ENCODE data around the gene KBTBD8.

The KBTBD8 gene

GRCh38 chr3:67012564-67012963 is 14.5 kb downstream of the KBTBD8 start:
- H3K9me3 ChIP-seq: no peaks in the 10 kb centered on the region
- no peak for DNase-seq
- H3K4me1 ChIP-seq: no peaks in the 10 kb centered on the region
- H3K27ac ChIP-seq: no peak overlapping the region
- intact Hi-C loops (cut with DNase I; ENCODE audit: low total_unique reads): no loop called here
- TF ChIP-seq CTCF (IDR thresholded peaks at IDR 0.05): no peak
- H3K27me3 ChIP-seq: no peaks in the 10 kb centered on the region
- no peaks in the 10 kb centered on the region for H3K36me3 ChIP-seq
- H3K4me3 ChIP-seq: no peak overlapping the region

GRCh38 chr3:67015702-67016484 is 17.8 kb downstream of the KBTBD8 start:
- no peak overlapping the region for H3K4me3 ChIP-seq
- no peaks in the 10 kb centered on the region for H3K4me1 ChIP-seq
- no peaks in the 10 kb centered on the region for H3K27me3 ChIP-seq
- TF ChIP-seq CTCF (IDR thresholded peaks at IDR 0.05): no peak
- H3K27ac ChIP-seq: no peak overlapping the region
- intact Hi-C loops (cut with DNase I; ENCODE audit: low total_unique reads): no loop called here
- DNase-seq: no peak
- H3K36me3 ChIP-seq: no peaks in the 10 kb centered on the region
- no peaks in the 10 kb centered on the region for H3K9me3 ChIP-seq

GRCh38 chr3:67016522-67017080 is 18.5 kb downstream of the KBTBD8 start:
- Histone ChIP-seq H3K27ac (no peak overlapping the region), H3K4me1 (no peaks in the 10 kb centered on the region), H3K9me3 (no peaks in the 10 kb centered on the region), H3K4me3 (no peak overlapping the region), H3K27me3 (no peaks in the 10 kb centered on the region), H3K36me3 (no peaks in the 10 kb centered on the region)
- DNase-seq: no peak
- TF ChIP-seq CTCF (IDR thresholded peaks at IDR 0.05): no peak
- intact Hi-C loops (cut with DNase I; ENCODE audit: low total_unique reads): no loop called here

- intact Hi-C loops (cut with DNase I; ENCODE audit: low total_unique reads): no loop called here
- TF ChIP-seq CTCF (IDR thresholded peaks at IDR 0.05): no peak
- Histone ChIP-seq H3K27ac (no peak overlapping the region), H3K4me1 (no peaks in the 10 kb centered on the region), H3K9me3 (no peaks in the 10 kb centered on the region), H3K36me3 (no peaks in the 10 kb centered on the region), H3K27me3 (no peaks in the 10 kb centered on the region), H3K4me3 (no peak overlapping the region)
- no peak for DNase-seq
Observed at GRCh38 chr3:67017211-67017610, 19.1 kb downstream of the KBTBD8 start.

GRCh38 chr3:67018105-67018788 is 20.1 kb downstream of the KBTBD8 start:
- Histone ChIP-seq H3K27me3 (no peaks in the 10 kb centered on the region), H3K27ac (no peak overlapping the region), H3K4me3 (no peak overlapping the region), H3K4me1 (no peaks in the 10 kb centered on the region), H3K36me3 (no peaks in the 10 kb centered on the region), H3K9me3 (no peaks in the 10 kb centered on the region)
- no peak for DNase-seq
- TF ChIP-seq CTCF (IDR thresholded peaks at IDR 0.05): no peak
- intact Hi-C loops (cut with DNase I; ENCODE audit: low total_unique reads): no loop called here

Measured in tibial artery (tissue), 4 donors.